ENCODE data around the gene PAX2. TPM values are rescaled to one million over a fixed set of nuclear protein-coding genes. Genes with fewer than 3 reads are reported as not detected.

Gene PAX2
- total RNA-seq, 1 experiment from 2014 or later: not detected

DNA sequence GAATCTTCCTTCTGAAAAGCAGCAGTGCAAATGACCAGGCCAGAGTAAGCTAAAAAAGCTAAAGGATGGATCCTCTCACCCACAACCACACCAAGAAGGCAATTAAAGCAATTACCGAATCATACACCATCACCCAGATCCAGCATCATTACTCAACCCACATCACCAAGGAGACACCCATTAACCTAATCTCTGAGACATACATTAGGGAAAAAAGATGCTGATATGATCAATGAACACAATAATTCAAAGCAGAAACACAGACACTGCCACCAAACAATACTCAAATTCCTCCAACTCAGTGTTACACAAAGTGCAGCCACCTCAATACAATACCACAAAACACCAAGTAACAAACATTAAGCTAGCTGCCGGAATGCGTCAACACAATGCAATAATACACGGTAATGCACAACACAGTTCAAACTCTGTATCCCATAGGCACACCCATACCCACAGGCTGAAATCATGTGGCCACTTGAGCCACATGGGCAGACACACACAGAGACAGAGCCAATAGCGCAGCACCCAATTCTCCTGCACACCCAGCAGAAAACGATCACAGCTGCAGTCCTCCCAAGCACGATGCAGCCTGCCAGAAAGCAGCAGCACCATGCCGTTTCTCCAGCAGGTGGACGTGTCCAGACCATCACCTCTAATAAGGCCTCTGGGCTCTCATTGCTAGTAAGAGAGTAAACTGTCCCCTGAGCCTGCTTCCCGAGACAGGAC is 21.5 kb downstream of the PAX2 start:
- no peaks in the 10 kb centered on the region for H4K20me1 ChIP-seq (ENCODE audit: insufficient read depth)
- H3K9me3 ChIP-seq (ENCODE audit: insufficient read depth, low read depth): no peaks in the 10 kb centered on the region
- DNase-seq: no peak
- ChIA-PET CTCF (no interaction called here), POLR2A (ENCODE audit: unreplicated experiment) (no interaction called here)
- no peak overlapping the region for H3K27ac ChIP-seq
- no peaks in the 10 kb centered on the region for H3K36me3 ChIP-seq (ENCODE audit: low read depth)
- no peaks in the 10 kb centered on the region for H3F3A ChIP-seq (ENCODE audit: insufficient read depth, low read depth)
- no peak for TF ChIP-seq CTCF (conservative IDR thresholded peaks at IDR 0.05)
- no peak for TF ChIP-seq EZH2 (IDR thresholded peaks at IDR 0.05; ENCODE audit: low read depth)
- no peaks in the 10 kb centered on the region for H3K79me2 ChIP-seq (ENCODE audit: low read depth)
- no peaks in the 10 kb centered on the region for H3K9me2 ChIP-seq (ENCODE audit: insufficient read depth)
- intact Hi-C loops (cut with micrococcal nuclease; ENCODE audit: unreplicated experiment): no loop called here
- H3K27me3 ChIP-seq (ENCODE audit: insufficient read depth, low read depth): peaks cover 73% of the 10 kb centered on the region
- no TSS peak for BruUV-seq (replicated peaks)
- no peak overlapping the region for H3K4me3 ChIP-seq
- no peak overlapping the region for H3K4me2 ChIP-seq
- no peak overlapping the region for H2AFZ ChIP-seq
- no peaks in the 10 kb centered on the region for H3K4me1 ChIP-seq (replicated peaks; ENCODE audit: insufficient read depth)

DNA sequence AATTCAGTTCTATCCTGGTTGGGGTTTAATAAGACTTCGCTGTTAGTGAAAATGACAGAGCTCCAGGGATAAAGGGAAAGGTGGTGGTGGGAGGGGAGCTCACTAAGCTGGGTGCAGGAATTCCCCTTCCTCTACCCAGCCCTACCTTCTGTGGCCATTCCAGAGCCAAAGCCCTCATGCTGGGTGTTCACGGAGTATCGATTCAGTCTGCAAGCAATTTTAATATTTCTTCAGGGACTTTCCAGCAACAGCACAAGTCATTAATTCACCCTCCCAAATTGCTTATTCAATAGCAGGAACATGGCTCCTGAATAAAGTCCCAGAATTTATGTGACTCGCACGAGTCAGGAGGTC is 22.0 kb downstream of the PAX2 start:
- intact Hi-C loops (cut with micrococcal nuclease; ENCODE audit: unreplicated experiment): no loop called here
- Histone ChIP-seq H2AFZ (no peak overlapping the region), H3K36me3 (ENCODE audit: low read depth) (no peaks in the 10 kb centered on the region), H4K20me1 (ENCODE audit: insufficient read depth) (no peaks in the 10 kb centered on the region), H3K27me3 (ENCODE audit: insufficient read depth, low read depth) (peaks cover 73% of the 10 kb centered on the region), H3K27ac (no peak overlapping the region), H3K4me2 (no peak overlapping the region), H3K4me3 (no peak overlapping the region), H3F3A (ENCODE audit: insufficient read depth, low read depth) (no peaks in the 10 kb centered on the region), H3K9me2 (ENCODE audit: insufficient read depth) (no peaks in the 10 kb centered on the region), H3K79me2 (ENCODE audit: low read depth) (no peaks in the 10 kb centered on the region), H3K9me3 (ENCODE audit: insufficient read depth, low read depth) (no peaks in the 10 kb centered on the region), H3K4me1 (replicated peaks; ENCODE audit: insufficient read depth) (no peaks in the 10 kb centered on the region)
- ChIA-PET CTCF (no interaction called here), POLR2A (ENCODE audit: unreplicated experiment) (no interaction called here)
- no TSS peak for BruUV-seq (replicated peaks)
- DNase-seq: no peak
- TF ChIP-seq CTCF (conservative IDR thresholded peaks at IDR 0.05): no peak
- no peak for TF ChIP-seq EZH2 (IDR thresholded peaks at IDR 0.05; ENCODE audit: low read depth)

DNA sequence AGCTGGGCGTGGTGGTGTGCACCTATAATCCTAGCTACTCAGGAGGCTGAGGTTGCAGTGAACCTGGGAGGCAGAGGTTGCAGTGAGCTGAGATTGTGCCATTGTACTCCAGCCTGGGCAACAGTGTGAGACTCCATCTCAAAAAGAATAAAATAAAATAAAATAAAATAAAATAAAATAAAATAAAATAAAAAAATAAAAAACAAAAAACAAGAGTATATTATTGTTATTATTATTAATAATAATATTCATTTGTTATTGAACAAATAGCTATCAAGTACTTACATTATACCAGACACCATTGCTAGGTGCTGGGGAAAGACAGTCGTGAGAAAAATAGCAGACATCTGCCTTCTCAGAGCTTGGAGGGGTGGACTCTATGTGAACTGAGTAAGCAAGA is 24.1 kb downstream of the PAX2 start:
- CTCF ChIA-PET: no interaction called here
- H3K4me3 ChIP-seq: no peak overlapping the region
- no peak overlapping the region for H3K4me2 ChIP-seq
- H3K9me2 ChIP-seq (ENCODE audit: insufficient read depth): no peaks in the 10 kb centered on the region
- no peak for TF ChIP-seq EZH2 (IDR thresholded peaks at IDR 0.05; ENCODE audit: low read depth)
- no peak for TF ChIP-seq CTCF (conservative IDR thresholded peaks at IDR 0.05)
- no peak overlapping the region for H3K27ac ChIP-seq
- H3K9me3 ChIP-seq (ENCODE audit: insufficient read depth, low read depth): no peaks in the 10 kb centered on the region
- POLR2A ChIA-PET (ENCODE audit: unreplicated experiment): no interaction called here
- BruUV-seq (replicated peaks): no TSS peak
- H3K27me3 ChIP-seq (ENCODE audit: insufficient read depth, low read depth): peaks cover 75% of the 10 kb centered on the region
- no peak for DNase-seq
- H2AFZ ChIP-seq: no peak overlapping the region
- no peaks in the 10 kb centered on the region for H3K36me3 ChIP-seq (ENCODE audit: low read depth)
- H3F3A ChIP-seq (ENCODE audit: insufficient read depth, low read depth): no peaks in the 10 kb centered on the region
- intact Hi-C loops (cut with micrococcal nuclease; ENCODE audit: unreplicated experiment): no loop called here
- no peaks in the 10 kb centered on the region for H4K20me1 ChIP-seq (ENCODE audit: insufficient read depth)
- no peaks in the 10 kb centered on the region for H3K4me1 ChIP-seq (replicated peaks; ENCODE audit: insufficient read depth)
- H3K79me2 ChIP-seq (ENCODE audit: low read depth): no peaks in the 10 kb centered on the region

Measured in PC-9 (cell line).